ENCODE results near the gene PVR.

DNA sequence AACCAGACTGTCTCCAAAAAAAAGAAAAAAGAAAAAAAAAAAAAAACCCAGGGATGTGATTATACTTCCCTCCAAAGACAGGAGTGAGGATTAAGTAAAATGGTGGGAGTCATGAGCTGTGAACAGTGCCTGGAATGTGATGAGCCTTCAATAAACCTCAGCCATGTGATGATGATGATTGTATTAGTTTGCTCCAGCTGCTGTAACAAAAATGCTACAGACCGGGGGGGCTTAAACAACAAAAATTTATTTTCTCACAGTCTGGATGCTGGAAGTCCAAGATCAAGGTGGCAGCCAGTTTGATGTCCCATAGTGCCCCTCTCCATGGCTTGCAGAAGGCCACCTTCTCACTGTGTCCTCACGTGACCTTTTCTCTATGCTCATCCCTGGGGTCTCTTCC lies 8.9 kb upstream of the PVR start:
- TF ChIP-seq CTCF (IDR thresholded peaks at IDR 0.05) (no peak), POLR2A (IDR thresholded peaks at IDR 0.05) (no peak), POLR2AphosphoS5 (IDR thresholded peaks at IDR 0.05) (no peak)

Data from breast epithelium (tissue), 3 donors.